GM18870 (cell line): ENCODE measurements around the gene CDK4.

Experiments used
- ATAC-seq: cut with Tn5 transposase; IDR thresholded peaks from one replicate; pipeline ENCODE4 v1.9.1; 2021; ENCODE audit warnings: moderate library complexity; ENCODE audit not compliant: unreplicated experiment

The CDK4 gene

DNA sequence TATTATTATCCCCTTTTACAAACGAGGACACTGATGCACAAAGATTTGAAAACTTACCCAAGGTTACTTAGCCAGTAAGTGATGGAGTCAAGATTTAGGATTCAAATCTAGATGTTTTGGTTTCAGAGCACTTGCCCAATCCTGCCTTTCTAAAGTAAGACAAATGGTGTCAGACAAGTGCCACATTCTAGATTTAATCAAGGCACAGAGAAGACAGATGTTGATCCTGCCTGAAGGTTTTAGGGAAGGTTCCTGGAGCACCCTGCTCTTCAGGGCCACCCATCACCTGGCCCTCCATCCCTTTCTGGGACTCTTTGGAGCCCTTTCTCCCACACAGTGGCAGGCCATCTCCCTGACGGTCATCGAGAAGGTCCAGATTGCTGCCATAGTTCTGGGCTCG lies 5.7 kb upstream of the CDK4 start:
- no peak for ATAC-seq

DNA sequence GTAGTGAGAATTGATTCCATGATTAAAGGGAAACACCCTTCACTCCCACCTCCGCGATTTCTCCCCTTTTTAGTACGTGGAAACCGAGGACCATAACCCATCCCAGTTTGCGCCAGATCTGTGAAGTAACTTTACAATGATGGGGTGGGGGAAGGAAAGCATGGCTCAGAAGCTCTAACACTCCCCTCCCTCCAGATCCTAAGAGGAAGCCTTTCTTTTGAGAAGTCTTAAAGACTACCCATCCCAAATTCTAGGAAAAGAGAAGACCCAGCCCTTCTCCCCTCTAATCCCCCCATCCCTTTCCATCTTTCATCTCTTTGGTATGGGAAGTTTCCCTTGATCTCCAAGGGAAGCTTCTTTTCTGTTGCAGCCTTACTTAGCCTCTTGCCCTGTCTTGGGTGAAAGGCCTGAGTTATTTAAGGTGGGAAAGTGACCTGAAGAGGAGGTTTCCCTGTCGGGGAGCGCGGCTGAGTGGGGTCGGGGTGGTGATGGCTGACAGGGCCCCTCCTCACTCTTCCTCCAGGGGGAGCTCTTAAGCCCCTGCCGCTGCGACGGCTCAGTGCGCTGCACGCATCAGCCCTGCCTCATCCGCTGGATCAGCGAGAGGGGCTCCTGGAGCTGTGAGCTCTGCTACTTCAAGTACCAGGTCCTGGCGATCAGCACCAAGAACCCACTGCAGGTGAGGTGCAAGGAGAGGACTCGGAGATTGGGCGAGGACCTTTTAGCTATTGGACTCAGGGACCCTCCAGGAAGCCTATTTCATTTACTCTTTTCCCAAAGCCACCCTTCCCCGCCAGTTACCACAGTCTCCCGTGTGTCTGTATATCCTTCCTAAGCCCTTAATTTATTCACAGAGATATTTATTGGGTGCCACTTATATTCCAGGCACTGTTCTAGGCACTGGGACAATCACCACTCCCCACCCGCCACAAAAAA lies 4.6 kb upstream of the CDK4 start:
- no peak for ATAC-seq

DNA sequence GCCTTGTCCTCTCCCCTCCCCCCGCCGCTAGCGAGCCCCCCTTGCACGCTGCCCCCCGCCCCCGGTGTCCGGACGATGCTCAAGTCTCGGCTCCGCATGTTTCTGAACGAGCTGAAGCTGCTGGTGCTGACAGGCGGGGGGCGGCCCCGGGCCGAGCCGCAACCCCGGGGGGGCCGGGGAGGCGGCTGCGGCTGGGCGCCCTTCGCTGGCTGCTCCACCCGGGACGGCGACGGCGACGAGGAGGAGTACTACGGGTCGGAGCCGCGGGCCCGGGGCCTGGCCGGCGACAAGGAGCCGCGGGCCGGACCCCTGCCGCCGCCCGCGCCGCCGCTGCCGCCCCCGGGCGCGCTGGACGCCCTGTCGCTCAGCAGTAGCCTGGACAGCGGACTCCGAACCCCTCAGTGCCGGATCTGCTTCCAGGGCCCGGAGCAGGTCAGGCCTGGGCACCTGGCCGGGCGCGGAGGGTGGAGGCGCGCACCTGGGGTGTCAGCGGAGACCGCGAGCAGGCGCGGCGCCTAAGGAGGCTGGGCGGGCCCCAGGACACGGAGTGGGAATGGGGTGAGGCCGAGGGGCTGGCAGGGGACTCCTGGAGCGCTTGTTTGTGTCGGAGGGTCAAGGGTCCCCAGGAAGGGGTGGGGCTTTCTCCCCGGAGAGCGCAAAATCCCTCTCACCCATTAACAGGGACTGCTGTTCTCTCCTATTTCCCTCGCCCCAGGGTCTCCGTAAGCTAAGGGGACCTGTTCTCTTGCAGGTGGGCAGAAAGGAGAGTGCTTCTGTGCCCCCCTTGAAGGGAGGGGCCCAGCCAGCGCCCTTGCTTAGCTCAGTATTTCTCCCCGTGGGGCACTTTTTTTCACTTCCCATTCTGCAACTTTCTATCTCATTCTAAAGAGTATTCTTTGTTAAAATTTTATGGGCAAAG lies 3.6 kb upstream of the CDK4 start:
- ATAC-seq: no peak

DNA sequence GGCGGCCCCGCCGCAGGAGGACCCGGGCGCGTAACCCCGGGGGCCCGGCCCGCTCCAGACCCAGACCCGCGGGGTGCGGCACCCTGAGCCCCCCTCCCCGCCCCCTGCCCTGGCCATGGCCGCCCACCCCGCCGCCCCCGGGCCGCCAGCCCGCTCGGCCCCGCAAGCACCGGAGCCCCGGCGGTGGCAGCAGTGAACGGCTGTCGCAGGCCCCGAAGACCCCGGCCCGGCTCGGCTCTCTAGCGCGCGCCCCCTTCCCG lies 3.0 kb upstream of the CDK4 start:
- ATAC-seq: no peak

DNA sequence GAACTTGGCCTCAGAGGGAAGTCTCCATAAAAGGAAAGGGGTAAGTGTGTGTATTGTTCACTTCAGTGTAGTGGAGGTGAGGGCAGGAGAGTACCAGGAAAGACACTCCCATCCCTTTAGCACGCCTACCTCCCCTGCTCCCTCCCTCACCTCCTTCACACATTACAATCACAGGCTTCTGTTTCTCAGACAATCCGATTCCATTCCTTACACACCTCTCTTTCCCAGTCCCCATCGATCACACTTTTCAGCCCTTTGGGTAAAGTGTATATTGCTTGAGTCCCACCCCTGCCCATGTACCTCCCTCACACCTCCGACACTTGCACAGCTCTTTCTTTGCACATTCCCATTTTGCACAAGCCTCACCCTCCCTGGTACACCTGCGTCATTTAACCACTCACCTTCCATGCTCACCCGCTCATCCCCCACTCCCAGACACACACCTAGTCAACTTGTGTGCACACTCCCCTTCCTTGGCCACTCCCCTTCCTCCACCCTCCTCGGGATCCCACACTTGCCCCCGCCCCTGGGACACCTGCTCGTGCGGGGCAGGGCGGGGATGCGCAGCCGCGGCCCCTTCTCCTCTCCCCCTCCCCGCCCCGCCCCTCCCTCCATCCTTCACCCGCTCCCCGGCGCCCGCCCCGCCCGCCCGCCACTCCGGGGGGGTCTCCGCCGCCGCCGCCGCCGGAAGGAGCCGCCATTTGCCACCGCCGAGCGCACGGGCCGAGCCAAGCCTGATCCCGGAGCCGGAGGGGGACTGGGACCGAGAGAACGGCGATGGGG lies 2.5 kb upstream of the CDK4 start, which contains the start of gene MARCHF9:
Gene MARCHF9 (plus strand): TSS at position 693 of the 783 bp plus-strand sequence. CDS start 426 bp downstream, outside the sequence.
- no peak for ATAC-seq

DNA sequence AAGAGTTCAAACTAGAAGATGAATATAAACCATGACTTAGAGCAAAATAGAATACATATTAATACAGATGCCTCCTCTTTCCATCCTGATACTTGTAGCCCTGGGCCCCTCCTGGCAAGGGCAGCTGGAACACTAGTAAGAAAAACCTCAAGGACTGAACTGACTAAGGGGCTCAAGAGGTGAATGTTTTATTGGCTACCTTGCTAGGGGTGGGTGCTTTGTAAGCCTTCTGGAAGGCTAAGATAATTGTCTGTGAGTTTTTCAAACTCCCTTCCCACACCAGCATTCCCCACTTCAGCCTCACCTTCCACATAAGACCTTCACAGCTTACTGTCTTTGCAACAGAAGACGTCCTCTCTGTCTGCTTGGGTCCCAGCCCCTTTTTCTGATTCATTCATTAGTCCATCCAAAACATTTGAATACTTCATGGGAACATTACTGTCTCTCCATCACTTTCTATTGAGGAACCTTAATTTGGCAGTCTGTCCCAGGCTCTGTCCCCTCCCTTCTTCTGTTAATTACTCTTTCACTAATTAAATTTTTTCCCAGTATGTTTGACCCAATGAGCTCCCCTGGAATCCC lies 1.7 kb upstream of the CDK4 start:
- no peak for ATAC-seq

DNA sequence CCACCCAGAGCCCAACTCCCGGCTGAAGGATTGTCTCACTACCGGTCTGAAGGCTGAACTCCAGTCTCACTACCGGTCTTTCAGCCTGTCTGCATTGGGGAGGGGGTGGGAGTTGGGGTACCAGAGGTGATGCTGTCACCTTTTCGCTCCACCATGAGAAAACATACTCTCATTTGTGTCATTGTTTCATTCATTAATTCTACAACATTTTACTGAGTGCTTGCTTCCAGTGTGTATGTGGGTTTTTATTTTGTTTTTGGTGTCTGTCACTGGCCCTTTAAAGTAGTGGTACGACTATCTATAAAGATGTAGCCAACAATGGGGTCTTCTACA lies 524 bp upstream of the CDK4 start:
- ATAC-seq: no peak

DNA sequence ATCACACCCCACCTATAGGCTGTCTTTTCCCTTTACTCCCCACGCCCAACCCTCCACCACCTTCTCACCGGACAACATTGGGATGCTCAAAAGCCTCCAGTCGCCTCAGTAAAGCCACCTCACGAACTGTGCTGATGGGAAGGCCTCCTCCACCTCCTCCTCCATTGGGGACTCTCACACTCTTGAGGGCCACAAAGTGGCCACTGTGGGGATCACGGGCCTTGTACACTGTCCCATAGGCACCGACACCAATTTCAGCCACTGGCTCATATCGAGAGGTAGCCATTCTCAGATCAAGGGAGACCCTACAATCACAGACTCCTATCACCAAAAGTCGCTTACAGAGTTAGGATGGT lies 700 bp downstream of the CDK4 start:
- no peak for ATAC-seq

DNA sequence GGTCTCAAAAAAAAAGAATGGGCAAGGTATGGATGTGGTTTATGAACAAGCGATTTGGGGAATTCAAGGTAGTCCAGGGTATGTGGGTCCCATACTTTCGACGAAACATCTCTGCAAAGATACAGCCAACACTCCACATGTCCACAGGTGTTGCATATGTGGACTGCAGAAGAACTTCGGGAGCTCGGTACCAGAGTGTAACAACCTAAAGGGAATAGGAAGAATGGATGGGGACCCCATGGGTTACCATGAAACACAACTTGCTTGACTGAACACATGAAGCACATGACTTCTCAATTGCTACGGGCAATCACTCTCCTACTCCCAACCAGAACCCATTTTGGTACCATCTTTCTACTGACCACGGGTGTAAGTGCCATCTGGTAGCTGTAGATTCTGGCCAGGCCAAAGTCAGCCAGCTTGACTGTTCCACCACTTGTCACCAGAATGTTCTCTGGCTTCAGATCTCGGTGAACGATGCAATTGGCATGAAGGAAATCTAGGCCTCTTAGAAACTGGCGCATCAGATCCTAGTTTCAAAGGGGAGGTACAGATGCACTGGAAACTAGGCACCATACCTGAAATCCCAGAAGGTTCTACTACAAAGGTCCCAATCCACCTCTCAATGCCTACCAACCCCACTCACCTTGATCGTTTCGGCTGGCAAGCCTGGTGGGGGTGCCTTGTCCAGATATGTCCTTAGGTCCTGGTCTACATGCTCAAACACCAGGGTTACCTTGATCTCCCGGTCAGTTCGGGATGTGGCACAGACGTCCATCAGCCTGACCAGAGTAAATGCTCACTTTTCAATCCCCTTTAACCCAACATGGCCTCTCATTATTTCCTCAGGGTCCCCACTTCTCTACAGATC lies 1.3 kb downstream of the CDK4 start:
- no peak for ATAC-seq

DNA sequence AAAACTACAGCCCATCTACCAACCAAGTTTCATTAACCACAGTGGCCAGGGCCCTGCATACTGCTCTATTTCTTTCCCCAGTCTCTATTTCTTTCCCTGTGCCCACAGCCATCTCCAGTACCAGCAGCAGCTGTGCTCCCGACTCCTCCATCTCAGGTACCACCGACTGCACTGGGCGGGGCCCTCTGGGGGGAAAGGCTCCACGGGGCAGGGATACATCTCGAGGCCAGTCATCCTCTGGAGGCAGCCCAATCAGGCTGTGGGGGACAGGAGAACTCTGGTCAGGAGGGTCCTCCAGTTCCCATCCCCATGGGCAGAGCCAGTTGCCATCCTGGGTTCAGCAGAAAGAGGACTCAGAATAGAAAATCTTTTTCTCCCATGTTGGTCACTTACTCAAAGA lies 3.0 kb downstream of the CDK4 start:
- no peak for ATAC-seq

DNA sequence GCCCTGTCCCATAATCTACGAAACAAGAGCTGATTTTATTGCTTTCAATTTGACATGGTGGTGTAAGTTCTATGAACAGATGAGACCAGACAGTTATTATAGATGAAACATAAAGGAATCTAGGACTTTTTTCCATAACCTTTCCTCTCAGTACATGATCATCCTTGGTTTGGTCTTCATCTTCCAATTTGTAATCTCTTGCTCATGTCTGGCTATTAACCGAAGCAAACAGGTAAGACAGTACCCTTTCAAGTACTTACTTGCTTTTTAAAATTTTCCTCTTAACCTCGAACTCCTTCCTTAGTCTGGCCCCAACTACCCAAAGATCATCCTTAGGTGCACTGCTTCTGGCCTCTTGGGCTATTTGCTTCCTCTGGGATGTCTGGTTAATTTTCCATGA lies 6.1 kb downstream of the CDK4 start:
- no peak for ATAC-seq

DNA sequence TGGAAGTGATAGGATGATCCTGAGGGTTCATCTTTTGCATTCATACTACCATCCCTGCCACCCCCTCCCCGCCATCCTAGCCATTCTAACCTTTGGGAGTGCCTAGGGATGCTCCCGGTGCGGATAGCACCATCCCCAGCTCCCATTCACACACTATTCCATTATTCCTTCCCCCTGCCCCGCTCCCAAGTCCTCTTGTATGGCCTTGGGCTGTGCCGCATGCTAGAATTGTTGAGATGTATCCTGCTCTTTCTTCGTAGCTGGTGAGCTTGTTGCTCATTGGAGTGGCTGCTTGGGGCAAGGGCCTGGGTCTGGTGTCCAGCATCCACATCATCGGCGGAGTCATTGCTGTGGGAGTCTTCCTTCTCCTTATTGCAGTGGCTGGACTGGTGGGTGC lies 6.6 kb downstream of the CDK4 start:
- ATAC-seq: no peak

DNA sequence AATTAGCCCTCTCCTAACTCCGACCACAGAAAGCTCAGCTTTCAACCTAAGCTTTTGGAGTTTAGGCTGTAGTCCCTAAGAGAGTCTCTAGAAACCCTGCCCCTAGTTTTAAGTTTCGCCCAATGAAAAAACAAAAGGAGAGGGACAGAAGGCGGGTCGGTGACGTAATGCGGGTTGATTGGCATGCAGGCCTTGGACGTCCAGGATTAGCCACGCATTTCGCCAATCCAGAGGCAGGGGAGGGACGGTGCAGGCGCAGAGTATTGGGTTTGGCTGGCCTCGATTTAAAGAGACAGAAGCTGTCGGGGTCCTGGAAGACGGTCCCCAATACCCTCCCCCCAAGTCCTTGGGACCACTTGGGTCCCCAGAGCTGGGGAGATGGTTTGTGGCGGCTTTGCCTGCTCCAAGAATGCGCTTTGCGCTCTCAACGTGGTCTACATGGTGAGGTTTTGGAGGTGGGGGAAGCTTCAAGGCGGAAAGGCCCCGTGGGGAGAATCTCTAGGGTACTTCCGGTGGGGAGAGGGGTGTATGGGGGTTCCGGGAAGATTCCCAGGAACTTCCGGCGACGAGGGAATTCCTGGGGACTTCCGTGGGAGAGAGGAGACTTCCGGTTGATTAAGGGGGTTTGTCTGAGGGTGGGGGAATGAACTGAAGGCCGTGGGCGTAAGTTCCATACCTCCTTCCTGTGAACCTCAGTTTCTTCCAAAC lies 7.2 kb downstream of the CDK4 start, which contains the start of gene TSPAN31:
Gene TSPAN31 (plus strand): TSS at position 263 of the 708 bp plus-strand sequence. CDS start 116 bp downstream, at position 379.
- peak; percentile 66 for ATAC-seq

DNA sequence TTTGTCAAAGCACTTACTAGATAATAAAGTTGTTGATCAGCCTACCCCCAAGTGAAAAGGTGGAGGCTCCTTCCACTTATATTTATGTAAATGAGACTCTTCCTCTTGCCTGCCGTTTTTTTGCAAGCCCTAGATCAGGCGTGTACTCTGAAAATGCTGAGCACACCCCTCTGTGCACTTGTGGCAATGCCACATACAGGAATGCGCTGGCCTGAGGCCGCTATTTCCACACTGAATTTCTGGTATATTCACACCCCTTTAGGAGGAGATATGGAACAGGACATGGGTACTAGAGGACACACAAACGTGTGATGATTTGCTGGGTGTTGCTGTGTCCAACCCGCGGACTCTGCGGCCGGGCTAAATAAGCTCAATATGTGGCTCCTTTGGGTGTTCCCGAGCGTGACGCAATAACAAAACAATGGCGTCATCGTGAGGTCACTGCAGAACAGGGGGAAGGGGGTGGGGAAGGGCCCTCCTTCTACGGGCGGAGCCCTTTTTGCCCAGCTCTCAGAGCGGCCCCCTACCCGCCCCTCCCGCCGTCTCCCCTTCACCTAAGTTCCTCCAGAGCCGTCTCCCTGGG lies 7.8 kb downstream of the CDK4 start:
- ATAC-seq: peak; percentile 14

DNA sequence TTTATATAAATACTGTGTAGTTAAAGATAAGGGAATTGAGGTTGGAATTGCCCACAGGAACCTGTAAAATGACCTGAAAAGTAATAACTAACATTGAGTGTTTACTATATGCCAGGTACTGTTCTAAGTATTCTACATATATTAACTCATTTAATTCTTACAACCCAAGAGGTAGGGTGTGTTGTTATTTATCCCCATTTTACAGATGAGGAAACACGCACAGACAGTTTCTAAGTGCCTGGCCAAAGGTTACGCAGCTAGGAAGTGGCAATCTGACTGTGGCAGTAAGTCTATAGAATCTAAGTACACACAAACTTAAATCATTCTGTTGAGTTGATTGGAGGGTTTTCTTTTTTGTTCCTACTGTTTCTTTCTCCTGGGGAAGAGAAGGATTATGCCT lies 8.3 kb downstream of the CDK4 start:
- no peak for ATAC-seq

DNA sequence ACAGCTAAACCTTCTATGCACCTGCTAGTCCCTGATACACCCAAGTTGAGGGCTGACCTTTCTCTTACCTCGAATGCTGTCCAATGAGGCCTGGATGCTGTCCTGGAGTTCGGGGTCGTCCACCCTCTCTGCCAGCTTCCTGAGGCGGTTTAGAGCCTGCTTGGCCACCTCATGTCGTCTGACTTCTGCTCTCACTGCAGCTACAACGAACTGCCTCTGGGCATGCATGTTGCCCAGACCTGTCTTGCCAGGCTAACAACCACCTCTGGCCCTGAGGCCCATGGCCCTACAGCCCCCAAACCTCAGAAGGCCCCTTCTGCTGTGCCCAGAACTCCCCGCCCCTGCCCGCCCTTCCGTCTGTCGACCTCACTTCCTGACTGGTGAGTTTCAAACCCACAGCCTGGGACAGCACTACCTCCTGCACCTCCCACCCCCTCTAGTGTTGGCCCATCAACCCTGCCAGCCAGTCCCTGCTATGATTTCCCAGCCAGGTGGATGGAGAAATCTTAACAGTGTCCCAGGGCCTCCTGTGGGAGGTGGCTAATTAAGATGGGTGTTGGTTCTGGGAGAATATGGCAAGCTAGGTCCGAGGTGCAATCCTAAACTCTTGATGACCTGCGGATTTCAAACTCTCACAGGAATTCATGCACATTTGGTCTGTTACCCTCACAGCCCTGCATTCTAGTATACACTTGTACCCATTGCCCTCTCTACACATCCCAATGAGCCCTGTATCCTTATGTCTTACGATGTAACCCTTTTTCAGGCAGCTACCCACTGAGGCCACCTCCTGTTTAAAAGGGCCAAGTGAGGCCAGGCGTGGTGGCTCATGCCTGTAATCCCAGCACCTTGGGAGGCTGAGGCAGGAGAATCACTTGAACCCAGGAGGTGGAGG lies 10.0 kb downstream of the CDK4 start:
- ATAC-seq: peak; percentile 42

DNA sequence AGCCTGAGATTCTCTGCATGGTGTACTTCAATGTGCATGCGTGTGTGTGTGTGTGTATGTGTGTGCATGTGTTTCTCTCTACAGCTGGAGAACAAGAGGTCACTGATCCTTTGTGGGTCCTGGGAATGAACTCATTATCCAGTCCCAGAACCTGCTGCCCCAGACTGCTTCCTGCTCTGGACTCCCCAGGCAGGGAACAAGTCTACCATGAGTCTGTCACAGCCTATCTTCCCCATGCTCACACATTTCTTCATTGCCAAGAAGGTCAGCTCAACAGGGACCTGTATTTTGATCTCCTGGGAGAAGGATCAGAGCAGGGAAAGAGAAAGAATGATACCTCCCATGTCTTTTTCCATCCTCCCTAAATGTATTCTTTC lies 10.7 kb downstream of the CDK4 start:
- ATAC-seq: no peak
